ENCODE results near the gene BOLA3.

- TF ChIP-seq CTCF (conservative IDR thresholded peaks at IDR 0.05) (no peak), EZH2 (IDR thresholded peaks at IDR 0.05; ENCODE audit: low read depth) (no peak)
These were observed 52.1 kb downstream of the BOLA3 start for GRCh38 chr2:74095632-74096031.
